Suppressor macrophage treated with lipopolysaccharide for 4 hours (primary cell): Measurements from ENCODE around the gene RPS6KA1.
"Not testable (repeated sequence)": the region's sequence is repeated elsewhere in the genome, so short reads cannot be mapped to it uniquely, and the experiment has no call there.

Experiments
- DNase-seq: peaks from one replicate; pipeline ENCODE4 v3.0.0-alpha.2; 2020

RPS6KA1 gene

DNA sequence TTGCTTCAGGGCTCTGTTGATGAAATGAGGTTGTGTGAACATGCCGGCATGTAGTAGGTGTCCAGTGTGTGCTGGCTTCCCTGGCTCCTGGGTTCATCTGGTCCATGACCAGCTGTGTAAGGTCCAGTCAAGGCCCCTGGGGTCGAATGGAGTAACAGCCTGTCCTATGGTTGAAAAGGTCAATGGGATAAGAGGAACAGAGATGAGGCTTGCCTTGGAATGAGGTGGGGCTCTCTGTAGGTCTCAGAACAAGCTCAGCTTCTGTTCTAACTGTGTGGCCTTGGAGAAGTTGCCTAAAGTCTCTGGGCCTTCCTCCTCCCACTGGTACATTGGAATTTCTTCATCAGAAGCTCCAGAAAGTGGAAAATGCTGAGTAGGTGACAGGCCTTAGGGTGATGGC lies 26.6 kb downstream of the RPS6KA1 start:
- peak; percentile 33 for DNase-seq

DNA sequence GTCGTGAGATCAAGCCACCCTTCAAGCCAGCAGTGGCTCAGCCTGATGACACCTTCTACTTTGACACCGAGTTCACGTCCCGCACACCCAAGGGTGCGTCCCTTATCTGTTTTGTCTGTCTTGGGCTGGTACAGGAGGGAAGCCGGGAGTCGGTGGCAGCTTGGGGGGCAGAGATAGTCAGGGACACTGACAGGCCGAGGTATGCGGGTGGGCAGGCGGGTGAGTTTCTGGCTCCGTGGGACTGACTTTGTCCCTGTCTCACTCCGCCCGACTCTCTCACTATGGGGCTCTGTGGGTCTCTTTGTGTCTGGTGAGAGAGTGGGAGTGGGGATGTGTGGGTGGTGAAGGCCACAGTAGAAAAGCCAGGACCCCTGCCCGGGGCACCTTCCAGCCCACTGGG lies 27.4 kb downstream of the RPS6KA1 start:
- no peak for DNase-seq

DNA sequence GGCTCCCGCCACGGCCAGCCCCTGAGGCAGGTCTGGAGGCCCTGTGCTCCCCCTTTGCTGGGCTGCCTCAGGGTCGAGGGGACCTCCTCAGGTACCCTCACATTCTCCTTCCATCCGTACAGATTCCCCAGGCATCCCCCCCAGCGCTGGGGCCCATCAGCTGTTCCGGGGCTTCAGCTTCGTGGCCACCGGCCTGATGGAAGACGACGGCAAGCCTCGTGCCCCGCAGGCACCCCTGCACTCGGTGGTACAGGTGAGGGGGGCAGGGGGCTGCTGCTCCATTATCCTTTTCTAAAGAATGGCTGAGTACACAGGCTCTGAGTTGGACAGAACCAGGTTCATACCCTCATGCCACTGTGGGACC lies 29.1 kb downstream of the RPS6KA1 start:
- DNase-seq, result no peak

DNA sequence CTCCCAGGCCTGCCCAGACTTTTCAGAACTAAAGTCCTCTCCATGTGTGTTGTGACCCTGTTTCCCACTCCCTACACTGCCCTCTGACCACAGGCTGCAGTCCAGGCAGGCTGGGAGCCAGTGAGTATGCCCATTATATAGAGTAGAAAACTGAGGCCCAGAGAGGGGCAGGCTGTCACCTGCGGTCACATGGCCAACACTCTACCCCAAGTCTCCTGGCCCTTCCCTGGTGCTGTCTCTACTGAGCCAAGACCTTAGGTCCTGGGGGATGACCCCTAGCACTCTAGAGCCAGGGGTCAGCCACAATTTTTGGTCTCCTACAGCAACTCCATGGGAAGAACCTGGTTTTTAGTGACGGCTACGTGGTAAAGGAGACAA lies 30.8 kb downstream of the RPS6KA1 start:
- no peak for DNase-seq

DNA sequence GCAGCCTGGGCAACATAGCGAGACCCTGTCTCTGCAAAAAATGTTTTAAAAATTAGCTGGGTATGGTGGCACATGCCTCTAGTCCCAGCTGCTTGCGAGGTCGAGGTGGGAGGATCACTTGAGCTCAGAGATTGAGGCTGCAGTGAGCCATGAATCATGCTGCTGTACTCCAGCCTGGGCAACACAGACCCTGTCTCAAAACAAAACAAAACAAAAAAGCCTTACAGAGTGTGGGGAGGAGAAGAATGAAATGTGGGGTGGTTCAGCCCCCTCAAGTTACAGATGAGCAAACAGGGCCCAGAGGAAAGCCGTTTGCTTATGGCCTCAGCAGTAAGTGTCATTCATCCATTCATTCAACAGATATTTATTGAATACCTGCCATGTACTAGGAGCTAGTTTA lies 40.7 kb downstream of the RPS6KA1 start:
- DNase-seq, result no peak

DNA sequence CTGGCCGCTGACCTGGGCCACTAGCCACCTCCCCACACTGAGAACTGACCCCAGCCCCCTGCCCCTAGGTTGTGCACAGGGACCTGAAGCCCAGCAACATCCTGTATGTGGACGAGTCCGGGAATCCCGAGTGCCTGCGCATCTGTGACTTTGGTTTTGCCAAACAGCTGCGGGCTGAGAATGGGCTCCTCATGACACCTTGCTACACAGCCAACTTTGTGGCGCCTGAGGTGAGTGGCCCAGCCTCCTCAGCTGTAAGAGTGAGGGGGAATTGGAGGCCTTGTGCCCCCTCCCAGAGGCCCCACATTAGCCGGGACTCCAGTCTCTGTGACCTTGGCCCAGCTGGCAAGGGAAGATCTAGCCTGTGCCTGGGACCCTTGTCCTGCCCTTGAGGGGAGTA lies 41.8 kb downstream of the RPS6KA1 start:
- no peak for DNase-seq

DNA sequence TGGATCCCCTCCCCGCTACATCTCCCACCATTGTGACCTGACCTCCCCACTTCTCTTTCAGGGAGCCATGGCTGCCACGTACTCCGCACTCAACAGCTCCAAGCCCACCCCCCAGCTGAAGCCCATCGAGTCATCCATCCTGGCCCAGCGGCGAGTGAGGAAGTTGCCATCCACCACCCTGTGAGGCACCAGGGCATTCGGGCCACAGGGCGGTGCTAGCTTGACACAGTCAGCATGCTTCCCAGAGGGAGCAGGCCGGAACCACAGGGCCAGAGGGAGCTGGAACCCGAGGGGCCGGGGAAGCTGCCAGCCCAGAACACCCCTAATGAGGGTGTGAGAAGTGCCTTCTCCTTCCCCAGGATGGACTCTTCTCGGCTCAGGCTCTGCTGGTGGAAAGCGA lies 44.5 kb downstream of the RPS6KA1 start:
- DNase-seq, result peak; percentile 61

DNA sequence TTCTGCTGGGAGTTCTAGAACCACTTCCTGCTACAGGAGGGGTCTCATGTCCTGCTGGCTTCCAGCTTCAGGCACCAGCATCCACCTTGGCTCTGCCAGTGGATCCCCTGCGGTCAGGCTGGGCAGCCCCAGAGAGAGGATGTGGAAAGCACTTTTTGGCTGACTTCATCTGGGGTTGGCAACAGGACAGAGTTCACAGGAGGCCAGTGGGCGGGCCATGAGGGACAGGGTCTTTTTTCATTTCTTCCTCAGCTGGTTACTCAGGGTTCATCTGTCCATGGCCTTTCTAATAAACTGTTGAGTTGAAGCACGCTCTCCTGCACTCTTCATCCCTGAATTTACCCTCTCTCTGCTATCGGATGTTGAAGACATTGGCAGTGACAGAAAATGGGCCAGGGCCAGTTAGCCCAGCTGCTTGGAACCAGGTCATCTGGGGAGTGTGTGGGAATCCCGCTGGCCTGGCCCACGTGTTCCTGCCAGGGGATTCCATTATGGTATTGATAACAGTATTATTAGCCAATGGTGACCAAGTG lies 45.2 kb downstream of the RPS6KA1 start:
- peak; percentile 82 for DNase-seq

DNA sequence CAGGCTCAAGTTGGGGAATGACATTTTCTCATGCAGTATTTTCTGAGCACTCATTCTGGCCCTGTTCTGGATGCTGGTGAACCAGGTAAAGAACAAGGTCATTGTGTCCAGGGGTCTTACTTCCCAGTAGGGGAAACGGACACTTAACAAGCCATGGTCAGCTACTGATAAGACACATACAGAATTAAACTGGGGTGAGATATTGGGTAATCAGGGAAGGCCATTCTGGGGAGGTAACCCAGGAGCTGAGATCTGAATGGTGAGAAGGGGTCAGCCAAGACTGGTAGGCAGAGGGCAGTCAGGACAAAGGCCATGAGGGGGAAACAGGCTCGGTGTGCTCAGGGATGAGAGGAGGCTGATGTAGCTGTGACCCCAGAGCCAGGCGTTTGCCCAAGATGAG lies 45.8 kb downstream of the RPS6KA1 start:
- DNase-seq, result no peak

DNA sequence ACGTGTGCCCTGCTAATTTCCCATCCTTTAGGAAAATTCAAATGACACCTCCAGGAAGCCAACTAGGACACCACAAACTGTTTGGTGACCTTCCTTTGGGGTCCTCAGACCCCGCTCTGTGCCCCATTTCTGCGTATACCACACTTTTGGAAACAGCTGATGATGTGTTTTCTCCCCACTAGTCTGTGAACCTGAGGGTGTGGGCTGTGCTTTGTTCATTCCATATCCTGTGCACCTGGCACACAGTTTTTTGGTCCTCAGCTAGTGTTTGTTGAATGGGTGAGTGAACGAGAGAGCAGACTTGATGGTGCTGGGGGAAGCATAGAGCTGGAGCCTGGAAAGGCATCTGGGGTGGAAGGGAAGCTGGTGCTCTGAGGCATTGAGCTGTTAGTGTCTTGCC lies 48.6 kb downstream of the RPS6KA1 start:
- DNase-seq, result no peak

DNA sequence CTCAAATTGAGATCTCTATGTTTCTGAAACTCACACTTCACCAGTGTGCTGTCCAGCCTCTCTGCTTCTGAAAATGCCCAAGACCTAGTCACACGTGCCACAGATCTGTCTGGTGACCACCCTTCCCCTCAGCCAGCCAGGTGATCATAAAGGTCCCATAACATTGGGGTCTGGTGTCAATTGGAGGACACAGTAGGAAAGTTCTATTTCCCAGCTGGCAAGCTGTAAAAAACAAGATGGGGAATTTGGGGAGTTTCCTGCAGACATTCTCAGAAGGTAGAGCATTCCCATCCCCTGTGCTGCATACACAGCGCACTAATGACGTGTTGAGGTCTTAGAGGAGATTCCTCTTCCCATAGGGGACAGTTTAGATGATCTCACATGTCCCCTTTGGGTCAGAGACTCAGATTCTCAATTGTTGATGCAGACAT lies 50.1 kb downstream of the RPS6KA1 start:
- DNase-seq, result no peak

DNA sequence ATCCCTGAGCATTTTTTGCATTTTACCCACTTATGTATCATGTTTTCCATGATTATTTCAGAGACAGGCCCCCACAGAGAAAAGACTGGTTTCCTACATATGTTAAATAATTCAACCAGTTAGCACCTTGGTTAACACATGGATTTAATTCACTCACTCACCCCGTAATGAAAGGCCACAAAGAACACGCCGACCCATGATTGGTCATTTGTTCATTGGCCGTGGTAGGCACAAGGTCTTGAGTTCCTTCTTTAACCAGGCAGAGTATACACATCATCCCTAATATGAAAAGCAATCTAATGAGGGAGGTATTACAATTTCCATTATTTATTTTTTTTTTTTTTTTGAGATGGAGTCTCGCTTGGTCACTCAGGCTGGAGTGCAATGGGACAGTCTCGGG lies 50.6 kb downstream of the RPS6KA1 start:
- no peak for DNase-seq

DNA sequence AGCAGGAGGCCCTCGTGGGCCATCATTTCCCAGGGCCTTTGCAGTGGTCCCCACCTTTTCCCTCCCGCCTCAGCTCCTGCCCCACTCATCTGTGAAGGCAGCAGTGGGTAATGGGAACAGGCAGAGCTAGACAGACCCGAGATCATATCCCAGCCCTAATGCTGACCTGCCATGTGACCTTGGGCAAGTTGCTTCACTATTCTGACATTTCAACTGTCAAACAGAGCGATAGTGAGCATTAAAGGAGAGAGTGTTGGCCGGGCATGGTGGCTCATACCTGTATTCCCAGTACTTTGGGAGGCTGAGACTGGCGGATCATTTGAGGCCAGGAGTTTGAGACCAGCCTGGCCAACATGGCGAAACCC lies 51.7 kb downstream of the RPS6KA1 start:
- peak; percentile 67 for DNase-seq

DNA sequence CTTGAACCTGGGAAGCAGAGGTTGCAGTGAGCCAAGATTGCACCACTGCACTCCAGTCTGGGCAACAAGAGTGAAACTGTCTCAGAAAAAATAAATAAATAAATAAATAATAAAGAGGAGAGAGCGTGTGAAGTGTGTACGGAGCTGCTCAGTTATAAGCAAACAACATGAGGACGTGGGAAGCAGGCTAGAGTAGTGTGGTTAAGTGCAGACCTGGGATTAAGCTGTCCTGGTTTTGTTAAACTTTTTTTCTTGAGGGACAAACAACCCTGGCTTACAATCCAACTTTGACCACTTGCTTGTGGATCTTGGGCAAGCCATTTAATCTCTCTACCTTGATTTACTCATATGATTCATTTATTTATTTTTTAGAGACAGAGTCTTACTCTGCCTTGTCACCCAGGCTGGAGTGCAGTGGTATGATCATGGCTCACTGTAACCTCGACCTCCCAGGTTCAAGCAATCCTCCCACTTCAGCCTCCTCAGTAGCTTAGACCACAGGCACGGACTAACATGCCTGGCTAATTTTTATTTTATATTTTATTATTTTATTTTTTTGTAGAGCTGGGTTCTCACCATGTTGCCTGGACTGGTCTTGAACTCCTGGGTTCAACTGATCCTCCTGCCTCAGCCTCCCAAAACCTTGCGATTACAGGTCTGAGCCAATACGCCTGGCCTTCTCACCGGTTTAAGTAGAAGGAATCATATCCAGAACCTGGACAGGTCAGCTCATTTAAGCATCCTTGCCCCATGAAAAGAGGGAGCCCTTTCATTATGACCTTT lies 52.7 kb downstream of the RPS6KA1 start:
- no peak for DNase-seq

DNA sequence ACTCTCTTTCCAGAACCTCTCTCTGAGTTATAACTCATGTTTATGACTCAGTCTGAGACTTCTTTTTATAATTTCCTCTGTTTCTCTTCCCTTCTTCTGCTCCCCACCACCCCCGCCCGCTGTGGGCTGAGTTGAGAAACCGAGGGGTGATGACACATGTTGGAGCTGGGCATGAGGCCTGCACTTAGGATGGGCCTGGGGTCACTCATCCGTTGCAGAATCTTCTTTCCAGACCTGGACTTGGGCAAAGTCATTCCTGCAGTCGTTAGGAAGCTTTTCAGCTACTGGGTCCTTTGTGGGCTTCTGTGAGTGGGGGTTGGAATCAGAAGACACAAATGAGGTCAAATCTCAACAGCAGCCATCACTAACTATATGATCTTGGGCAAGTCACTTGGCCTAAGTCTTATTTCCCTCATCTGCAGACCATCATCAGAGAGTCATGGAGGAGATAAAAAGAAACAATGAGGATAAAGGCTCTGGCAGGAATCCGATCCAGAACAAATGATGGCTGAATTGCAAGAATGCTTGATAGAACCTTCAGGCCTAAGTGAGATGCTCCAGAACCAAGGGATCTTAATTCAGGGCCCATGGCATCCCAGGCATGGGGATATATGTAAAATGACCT lies 53.4 kb downstream of the RPS6KA1 start:
- peak; percentile 94 for DNase-seq

DNA sequence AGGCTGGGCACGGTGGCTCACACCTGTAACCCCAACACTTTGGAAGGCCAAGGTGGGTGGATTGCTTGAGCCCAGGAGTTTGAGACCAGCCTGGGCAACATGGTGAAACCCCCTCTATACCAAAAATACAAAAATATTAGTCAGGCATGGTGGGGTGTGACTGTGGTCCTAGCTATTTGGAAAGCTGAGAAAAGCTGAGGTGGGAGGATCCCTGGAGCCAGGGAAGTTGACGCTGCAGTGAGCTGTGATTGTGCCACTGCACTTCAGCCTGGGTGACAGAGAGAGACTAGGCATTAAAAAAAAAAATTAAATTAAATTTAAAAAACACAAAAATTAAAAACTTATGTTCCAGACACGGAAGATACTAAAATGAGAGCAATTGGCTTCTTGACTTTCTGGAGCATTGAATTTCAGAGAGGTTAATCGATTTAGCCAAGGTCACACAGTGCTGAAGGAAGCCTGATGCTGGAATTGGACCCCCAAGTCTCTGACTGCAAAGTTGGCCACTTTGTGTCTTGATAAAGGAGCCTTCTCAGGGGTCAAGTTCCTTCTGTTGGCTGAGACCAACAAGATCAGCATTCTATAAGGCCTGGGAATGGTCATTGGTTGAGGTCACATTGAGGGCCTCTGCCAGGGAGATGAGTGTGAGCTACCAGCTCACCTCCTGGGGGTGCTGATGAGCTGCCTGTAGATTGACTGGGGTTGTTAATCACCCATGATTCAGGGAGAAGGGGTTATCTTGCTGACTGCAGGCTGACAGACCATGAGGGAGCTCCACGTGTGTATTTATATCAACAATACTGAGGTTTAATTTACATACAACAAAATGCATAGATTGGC lies 54.3 kb downstream of the RPS6KA1 start:
- DNase-seq, result peak; percentile 65

DNA sequence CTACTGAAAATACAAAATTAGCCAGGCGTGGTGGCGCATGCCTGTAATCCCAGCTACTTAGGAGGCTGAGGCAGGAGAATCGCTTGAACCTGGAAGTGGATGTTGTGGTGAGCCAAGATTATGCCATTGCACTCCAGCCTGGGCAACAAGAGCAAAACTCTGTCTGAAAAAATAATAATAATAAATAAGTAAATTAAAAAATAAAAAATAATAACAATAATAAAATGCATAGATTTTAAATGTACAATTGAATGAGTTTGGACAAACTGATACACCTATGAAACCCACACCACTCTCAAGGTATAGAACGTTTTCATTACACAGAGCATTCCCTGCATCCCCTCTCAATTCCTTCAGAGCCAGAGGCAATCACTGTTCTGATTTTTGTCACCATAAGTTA lies 55.0 kb downstream of the RPS6KA1 start:
- not testable (repeated sequence) for DNase-seq

DNA sequence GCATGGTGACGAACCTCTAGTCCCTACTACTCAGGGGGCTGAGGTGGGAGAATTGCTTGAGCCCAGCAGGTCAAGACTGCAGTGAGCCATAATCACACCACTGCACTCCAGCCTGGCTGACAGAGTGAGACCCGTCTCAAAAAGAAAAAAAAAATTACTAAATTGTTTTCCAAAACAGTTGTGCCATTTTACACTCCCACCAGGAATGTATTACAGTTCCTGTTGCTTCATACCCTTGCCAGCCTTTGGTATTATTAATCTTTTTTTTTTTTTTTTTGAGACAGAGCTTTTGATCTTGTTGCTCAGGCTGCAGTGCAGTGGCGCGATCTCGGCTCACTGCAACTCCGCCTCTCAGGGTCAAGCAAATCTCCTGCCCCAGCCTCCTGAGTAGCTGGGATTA lies 55.9 kb downstream of the RPS6KA1 start:
- DNase-seq, result peak; percentile 31

DNA sequence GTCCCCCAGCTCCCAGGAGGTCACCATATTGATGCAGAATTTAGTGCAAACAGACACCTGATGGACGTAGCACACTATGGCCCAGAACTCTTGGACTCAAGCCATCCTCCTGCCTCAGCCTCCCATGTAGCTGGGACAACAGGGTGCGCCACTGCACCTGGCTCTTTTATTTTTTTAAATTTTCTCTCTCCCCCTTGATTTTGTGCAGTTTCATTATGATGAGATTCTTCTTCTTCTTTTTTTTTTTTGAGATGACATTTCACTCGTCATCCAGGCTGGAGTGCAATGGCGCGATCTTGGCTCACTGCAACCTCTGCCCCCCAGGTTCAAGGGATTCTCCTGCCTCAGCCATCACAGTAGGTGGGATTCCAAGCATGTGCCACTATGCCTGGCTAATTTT lies 63.8 kb downstream of the RPS6KA1 start:
- no peak for DNase-seq

DNA sequence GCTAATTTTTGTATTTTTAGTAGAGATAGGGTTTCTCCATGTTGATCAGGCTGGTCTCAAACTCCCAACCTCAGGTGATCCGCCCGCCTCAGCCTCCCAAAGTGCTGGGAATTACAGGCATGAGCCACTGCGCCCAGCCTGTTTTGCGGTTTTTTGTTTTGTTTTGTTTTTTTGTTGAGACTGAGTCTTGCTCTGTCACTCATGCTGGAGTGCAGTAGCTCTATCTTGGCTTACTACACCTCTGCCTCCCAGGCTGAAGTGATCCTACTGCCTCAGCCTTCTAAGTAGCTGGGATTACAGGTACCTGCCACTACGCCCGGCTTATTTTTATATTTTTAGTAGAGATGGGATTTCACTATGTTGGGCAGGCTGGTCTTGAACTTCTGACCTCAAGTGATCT lies 65.0 kb downstream of the RPS6KA1 start:
- DNase-seq, result not testable (repeated sequence)

DNA sequence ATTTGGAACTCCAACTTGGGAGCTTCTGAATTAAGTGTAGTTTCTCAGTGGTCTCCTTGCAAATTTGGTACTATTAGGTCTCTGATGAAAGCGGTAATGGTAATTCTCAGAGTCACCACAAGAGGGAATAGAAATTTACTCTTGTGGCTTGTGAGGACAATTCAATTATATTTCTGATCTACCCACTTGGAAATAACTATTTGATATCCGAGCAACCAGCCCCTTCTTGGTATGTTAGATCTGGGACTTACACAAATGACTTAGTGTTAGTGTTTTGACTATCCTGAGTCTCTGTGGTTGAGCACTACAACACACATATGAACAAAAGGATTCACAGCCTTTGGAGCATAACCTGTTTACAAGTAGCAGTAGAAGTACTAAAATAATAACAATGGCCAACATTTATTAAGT lies 68.1 kb downstream of the RPS6KA1 start:
- DNase-seq, result peak; percentile 72

DNA sequence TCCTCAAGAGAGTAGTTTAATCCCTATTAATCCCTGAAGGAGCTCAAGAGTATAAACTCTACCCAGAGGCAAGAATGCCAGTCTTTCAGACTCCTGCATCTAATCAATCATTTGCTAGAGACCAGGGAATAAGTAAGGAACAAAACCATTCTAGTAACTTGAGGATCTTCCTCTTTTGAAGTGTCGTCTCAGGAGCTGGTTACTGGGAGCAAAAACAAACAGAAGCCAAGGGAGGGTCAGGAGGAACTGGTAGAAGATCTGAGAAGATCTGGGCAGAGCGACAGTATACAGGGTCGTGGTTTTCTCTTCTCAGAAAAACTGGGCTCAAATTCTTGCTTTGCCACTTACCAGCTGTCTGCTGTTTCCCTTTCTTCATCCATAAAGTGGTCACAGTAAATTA lies 69.3 kb downstream of the RPS6KA1 start:
- DNase-seq, result peak; percentile 53

DNA sequence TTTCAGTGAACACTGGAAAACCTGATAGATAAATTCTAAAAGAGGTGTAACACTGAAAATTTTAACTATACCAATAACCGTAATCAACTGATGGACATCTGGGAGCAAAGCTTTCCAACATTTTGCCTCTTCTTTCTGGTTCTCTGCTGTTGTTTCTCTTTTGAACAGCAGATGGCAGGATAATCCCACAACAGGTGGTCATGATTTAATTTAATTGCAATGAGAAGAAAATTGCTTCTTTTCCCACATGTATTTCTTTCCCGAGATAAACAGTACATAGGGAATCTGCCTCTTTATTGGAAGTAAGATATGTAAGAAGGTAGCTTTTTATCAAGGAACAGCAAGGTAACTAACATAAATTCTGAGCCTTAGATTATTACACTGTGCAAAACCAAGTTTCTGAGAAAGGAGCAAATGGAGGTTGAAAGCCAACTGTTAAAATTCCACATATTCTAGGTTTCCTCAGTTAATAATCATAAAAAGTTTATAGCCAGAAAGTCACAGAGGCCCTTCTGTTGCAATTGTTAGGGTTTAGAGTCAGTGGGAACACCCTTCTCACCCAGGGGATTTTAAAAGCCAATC lies 72.9 kb downstream of the RPS6KA1 start:
- peak; percentile 79 for DNase-seq
